GM15510 (cell line): ENCODE measurements around the gene LAG3.

Experiments used
- POLR2A ChIP-seq: IDR thresholded peaks from 3 replicates; pipeline ENCODE4 v1.6.1; 2011; ENCODE audit warnings: borderline replicate concordance; ENCODE audit not compliant: insufficient read length; ENCODE audit errors: extremely low read depth

Gene LAG3

GRCh38 chr12:6787309-6787708 is 15.0 kb downstream of the LAG3 start:
- no peak for TF ChIP-seq POLR2A

GRCh38 chr12:6788972-6789924 is 16.9 kb downstream of the LAG3 start, which contains the start of gene CD4:
Gene CD4, plus strand, starts transcription at chr12:6789528. Its CDS starts 10,611 bp downstream, at chr12:6800139.
- no peak for TF ChIP-seq POLR2A

- no peak for TF ChIP-seq POLR2A
Measured at GRCh38 chr12:6790496-6791150, 18.3 kb downstream of the LAG3 start.

- TF ChIP-seq POLR2A: no peak
Measured at GRCh38 chr12:6791931-6792520, 19.7 kb downstream of the LAG3 start.

- TF ChIP-seq POLR2A: no peak
Measured at GRCh38 chr12:6792522-6793201, 20.3 kb downstream of the LAG3 start.

GRCh38 chr12:6795088-6795487 is 22.8 kb downstream of the LAG3 start:
- TF ChIP-seq POLR2A: no peak

GRCh38 chr12:6796576-6796975 is 24.3 kb downstream of the LAG3 start:
- no peak for TF ChIP-seq POLR2A

GRCh38 chr12:6799147-6799546 is 26.8 kb downstream of the LAG3 start:
- TF ChIP-seq POLR2A: no peak

GRCh38 chr12:6807170-6807569 is 34.9 kb downstream of the LAG3 start:
- no peak for TF ChIP-seq POLR2A

- TF ChIP-seq POLR2A: no peak
Measured at GRCh38 chr12:6809056-6809455, 36.7 kb downstream of the LAG3 start.

- no peak for TF ChIP-seq POLR2A
Measured at GRCh38 chr12:6810758-6811157, 38.4 kb downstream of the LAG3 start.

GRCh38 chr12:6813363-6813762 is 41.0 kb downstream of the LAG3 start:
- no peak for TF ChIP-seq POLR2A

- no peak for TF ChIP-seq POLR2A
Measured at GRCh38 chr12:6816598-6816997, 44.3 kb downstream of the LAG3 start.

- TF ChIP-seq POLR2A: no peak
Measured at GRCh38 chr12:6817098-6817497, 44.8 kb downstream of the LAG3 start.
